ENCODE results near the gene TBC1D24.

TBC1D24 gene

DNA sequence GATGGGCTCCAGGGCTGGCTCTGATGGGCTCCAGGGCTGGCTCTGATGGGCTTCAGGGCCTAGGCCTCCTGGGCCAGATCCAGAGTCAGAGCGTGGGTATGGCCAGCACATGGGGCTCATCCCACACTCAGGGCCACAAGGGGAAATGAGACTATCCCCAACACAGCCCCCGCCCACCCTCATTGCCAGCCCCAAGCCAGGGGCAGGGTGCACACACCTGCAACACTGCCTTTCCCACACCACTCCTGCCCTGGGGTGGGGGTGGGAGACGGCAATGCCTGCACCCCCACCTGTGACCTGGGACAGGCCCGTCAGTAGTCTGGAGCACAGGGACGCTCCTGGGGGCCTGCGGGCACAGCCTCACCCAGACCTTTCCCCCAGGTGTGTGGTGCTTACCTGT lies 24.5 kb downstream of the TBC1D24 start:
- DNase-seq (ENCODE audit: low spot score): no peak

GRCh38 chr16:2499890-2500429 lies 25.0 kb downstream of the TBC1D24 start:
- no peak for DNase-seq (ENCODE audit: low spot score)

DNA sequence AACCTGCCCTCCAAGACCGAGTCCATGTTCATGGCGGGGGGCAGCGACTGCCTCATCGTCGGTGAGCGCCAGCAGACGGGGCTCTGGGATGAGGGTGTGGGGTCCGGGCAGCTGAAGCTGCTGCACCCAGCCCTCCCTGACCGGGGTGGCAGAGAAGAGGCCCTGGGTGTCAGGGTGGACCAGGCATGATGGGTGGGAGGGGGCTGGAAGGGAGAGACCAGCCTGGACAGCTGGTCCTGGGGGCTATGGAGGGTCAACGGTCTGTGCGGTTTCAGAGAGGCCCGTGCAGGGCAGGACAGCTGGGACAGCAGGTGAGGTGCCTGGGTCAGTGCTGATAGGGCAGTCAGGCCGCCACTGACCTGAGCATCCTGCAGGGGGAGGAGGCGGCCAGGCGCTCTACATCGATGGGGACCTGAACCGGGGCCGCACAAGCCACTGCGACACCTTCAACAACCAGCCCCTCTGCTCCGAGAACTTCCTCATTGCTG lies 25.5 kb downstream of the TBC1D24 start:
- no peak for DNase-seq (ENCODE audit: low spot score)

GRCh38 chr16:2500918-2501750 lies 26.2 kb downstream of the TBC1D24 start:
- DNase-seq (ENCODE audit: low spot score): peak; percentile 88

DNA sequence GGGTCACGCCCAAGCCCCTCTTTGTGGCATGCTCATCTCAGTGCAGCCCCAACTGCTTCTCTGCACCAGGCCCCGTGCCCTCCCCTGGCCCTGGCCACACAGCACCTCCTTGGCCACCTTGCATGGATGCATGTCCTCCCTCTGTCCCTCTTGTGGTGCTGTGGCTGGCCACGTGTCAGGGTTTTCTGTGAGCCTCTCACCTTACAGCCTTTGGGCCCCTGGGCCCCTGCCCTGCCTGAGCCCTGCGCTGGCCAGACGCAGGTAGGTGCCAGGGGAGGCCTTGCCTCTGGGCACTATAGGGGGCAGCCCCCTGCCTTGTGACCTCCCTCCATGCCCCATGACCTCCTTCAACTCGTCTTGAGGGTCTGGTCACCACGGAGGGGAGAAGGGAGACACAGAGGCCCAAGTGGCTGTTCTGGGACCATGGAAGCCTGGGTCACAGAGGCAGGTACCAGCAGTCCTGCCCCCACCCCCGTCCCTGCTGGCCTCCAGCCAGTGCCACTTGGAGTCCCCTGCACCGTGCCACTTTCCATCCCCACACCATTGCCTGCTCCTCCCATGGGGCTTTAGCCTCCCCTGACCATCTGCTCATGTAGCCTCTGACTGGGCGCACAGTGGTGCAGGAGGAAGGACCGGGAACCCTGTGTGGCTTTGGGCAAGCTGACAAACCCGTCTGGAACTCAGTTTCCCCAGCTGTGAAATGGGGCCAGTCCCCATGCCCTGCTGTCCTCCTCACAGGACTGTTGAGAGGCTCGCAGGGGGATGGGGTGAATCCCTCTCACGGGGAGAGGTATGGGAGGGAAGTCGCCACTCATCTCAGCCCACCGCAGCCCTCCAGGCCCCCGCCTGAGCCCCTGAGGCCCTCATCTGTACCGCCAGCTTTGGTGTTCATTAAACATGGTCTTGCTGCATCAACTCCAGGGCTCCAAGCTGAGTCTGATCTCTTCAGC lies 27.3 kb downstream of the TBC1D24 start:
- no peak for DNase-seq (ENCODE audit: low spot score)

GRCh38 chr16:2505695-2506094 lies 30.8 kb downstream of the TBC1D24 start:
- no peak for DNase-seq (ENCODE audit: low spot score)

- DNase-seq (ENCODE audit: low spot score): no peak
Measured at GRCh38 chr16:2507052-2507659, 32.2 kb downstream of the TBC1D24 start.

- no peak for DNase-seq (ENCODE audit: low spot score)
Measured at GRCh38 chr16:2507665-2508064, 32.7 kb downstream of the TBC1D24 start.

GRCh38 chr16:2508722-2509400 lies 33.9 kb downstream of the TBC1D24 start:
- no peak for DNase-seq (ENCODE audit: low spot score)

GRCh38 chr16:2511128-2511800 lies 36.3 kb downstream of the TBC1D24 start:
- DNase-seq (ENCODE audit: low spot score): no peak

DNA sequence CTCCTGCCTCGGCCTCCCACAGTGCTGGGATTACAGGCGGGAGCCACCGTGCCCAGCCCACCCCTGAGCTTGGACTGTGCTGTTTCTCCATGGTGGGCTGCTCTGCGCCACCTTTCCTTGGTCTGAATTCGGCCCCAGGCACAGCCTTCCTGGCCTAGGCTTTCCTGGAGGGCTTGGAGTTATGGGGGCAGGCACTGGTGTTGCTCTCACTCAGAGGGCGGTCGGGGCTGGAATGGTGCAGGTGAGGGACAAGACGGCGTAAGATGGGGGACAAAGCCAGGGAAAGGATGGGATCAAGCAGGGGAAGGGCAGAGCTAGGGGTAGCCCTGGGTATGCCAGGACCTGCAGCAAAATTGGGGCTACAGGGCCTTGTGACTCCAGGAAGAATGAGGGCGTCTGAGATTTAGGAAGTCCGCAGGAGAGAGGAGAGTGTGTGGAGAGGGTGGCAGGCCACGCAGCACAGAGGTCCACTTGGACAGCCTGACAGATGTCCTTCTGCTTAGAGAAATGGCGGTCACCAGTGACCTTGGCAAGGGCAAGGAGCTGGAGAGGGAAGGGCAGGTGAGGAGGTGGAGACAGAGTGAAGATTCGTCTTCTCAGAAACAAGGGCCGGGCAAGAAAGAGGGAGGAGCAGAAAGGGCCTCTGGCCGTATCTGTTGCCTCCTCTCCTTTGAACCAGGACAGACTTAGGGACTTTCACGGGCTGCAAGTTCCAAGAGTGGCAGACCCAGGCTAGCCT lies 37.2 kb downstream of the TBC1D24 start:
- no peak for DNase-seq (ENCODE audit: low spot score)

GRCh38 chr16:2512735-2513404 lies 37.9 kb downstream of the TBC1D24 start:
- no peak for DNase-seq (ENCODE audit: low spot score)

GRCh38 chr16:2513405-2514332 lies 38.7 kb downstream of the TBC1D24 start, which contains the start of gene ATP6V0C:
Gene ATP6V0C, plus strand, starts transcription at chr16:2513952. Its CDS starts 152 bp downstream, at chr16:2514104.
- peak; percentile 89 for DNase-seq (ENCODE audit: low spot score)

DNA sequence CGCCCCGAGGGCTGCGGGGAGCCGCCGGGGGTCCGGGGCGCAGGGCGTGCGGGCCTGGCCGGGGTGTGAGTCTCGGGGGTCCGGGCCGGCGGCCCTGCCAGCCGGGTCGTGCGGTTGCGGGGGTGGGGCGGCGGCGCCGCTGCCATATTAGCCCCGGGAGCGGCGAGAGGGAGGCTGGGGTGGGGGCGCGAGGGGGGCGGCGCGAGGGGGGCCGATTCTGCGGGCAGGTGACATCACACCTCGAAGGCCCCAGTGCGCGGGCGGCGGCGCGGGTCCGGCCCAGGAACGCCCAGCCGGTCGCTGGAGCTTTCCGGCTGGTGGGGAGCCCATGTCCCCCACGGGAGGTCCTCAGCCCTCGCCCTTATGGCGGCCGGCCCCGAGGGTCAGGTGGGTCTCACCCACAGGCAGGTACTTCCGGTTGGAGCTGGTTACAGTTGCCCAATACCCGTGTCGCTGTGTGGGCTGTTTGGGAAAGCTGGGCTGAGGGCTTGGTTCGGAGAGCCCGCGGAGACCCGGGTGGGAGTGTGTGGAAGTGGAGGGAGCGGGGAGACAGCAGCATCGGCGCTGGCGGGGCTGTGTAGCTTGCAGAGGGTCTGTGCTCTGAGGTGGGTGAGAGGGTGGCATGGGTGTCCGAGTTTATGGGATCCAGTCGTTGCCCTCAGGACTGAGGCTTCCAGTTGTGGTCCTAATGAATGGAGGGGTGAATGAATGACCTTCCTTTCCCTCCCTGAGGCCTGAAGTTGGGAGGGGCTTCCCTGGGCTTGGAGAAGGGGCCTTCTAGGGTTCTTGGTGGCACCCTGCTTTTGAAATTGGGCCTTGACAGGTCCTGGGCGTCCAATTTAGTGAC lies 39.6 kb downstream of the TBC1D24 start:
- no peak for DNase-seq (ENCODE audit: low spot score)

GRCh38 chr16:2515180-2515851 lies 40.4 kb downstream of the TBC1D24 start:
- DNase-seq (ENCODE audit: low spot score): no peak

GRCh38 chr16:2516391-2517240 lies 41.7 kb downstream of the TBC1D24 start:
- no peak for DNase-seq (ENCODE audit: low spot score)

Measured in globus pallidus (tissue), 1 donor.